Measurements from ENCODE around the gene DPY19L1.

DNA sequence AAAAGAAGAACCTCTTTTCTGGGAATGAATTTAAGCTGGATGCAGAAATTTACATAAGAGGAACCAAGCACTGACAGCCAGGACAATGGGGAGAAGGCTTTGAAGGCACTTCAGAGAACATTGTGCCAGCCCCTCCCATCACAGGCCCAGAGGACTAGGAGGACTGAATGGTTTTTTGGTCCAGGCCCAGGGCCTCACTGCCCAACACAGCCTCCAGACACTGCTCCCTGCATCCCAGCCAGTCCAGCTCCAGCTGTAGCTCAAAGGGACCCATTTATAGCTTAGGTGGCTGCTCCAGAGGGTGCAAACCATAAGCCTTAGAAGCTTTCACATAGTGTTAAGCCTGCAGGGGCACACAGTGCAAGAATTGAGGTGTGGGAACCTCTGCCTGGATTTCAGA, 142.1 kb downstream of the DPY19L1 start:
- TF ChIP-seq, protein P1, sequence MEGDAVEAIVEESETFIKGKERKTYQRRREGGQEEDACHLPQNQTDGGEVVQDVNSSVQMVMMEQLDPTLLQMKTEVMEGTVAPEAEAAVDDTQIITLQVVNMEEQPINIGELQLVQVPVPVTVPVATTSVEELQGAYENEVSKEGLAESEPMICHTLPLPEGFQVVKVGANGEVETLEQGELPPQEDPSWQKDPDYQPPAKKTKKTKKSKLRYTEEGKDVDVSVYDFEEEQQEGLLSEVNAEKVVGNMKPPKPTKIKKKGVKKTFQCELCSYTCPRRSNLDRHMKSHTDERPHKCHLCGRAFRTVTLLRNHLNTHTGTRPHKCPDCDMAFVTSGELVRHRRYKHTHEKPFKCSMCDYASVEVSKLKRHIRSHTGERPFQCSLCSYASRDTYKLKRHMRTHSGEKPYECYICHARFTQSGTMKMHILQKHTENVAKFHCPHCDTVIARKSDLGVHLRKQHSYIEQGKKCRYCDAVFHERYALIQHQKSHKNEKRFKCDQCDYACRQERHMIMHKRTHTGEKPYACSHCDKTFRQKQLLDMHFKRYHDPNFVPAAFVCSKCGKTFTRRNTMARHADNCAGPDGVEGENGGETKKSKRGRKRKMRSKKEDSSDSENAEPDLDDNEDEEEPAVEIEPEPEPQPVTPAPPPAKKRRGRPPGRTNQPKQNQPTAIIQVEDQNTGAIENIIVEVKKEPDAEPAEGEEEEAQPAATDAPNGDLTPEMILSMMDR (IDR thresholded peaks at IDR 0.05) = no peak
- no peak for TF ChIP-seq POLR2A (IDR thresholded peaks at IDR 0.05)
